ENCODE measurements around the gene FIBCD1. TPM values are rescaled to one million over a fixed set of nuclear protein-coding genes. Genes with fewer than 3 reads are reported as not detected.

Gene FIBCD1
- total RNA-seq, 1 experiment from 2014 or later, result 14.6 TPM

DNA sequence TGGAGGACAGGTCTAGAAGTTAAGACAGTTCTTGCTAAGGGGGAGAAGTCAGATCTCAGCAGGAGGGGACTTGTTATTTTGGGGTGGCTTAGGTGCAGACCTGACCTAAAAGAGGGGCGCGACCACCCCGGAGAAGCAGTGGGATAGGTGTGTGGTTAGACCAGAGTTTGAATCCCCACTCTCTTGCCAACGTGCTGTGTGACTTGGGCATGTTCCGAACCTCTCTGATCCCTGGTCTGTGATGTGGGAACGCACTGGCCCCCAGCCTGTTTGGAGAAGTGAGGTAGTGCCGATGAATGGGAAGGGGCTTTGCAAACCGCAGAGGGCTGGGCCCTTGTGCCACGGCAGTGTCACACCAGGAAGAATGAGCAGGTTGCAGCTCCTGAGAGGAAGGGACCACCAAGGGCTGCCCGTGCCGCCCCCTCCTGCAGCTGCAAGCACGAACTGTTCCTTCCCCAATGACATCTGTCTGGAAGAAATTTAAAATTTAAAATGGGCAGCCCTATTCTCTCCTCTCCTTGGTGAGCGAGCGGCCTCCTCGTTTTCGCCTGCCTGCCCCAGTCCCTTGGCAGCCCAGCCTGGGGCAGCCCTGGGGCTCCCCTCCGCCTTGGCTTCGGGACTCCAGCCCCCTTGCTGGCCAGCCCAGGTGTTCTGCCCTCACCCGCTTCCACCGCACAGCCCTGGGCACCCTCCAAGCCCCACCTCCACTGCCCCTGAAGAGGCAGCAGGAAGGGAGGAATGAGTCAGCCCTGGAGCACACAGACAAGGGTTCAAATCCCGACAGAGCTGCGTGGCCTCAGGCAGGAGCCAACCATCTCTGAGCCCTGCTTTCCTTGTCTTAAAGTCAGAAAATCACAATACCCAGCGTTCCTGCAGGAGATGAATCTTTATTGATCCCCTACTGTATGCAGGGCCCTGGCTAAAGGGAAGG, 1.6 kb downstream of the FIBCD1 start:
- no peak for DNase-seq (ENCODE audit: extremely low read depth, low read depth)

DNA sequence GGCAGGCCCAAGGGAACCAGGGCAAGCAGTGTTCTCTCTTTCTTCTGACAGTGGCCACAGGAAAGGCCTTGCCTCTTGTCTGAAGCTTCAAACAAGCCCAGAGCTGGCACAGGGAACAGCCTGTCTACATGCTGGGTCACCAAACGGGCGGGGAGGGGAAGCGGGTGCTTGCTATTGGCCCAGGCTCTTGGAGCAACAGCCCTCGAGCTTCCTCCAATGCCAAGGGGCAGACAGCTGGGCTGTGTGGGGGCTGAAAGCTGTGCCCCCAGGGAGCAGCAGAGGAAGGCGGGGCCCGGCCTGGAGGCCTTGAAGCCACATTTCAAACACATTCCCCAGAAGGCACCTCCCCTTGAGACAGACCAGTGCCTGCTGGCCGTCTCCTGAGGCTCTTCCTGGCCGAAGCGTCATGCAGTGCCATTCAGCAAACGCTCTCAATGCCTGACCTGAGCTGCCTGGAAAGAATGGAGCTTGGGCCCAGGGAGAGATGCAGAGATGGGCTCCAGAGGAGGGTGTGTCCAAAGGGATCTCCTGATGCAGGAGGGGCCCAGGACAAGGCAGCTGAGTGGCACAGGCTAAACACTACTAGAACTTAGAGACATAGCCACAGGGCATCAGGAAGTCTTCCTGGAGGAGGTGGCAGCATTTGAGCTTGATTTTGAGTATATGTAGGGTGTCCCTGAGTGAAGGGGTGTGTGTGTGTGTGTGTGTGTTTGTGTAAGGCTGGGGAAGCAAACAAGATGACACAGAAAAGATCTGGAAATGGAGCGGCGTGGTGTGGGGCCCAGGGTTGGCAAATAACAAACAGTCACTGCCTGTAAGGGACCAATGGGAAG, 2.5 kb downstream of the FIBCD1 start:
- no peak for DNase-seq (ENCODE audit: extremely low read depth, low read depth)

DNA sequence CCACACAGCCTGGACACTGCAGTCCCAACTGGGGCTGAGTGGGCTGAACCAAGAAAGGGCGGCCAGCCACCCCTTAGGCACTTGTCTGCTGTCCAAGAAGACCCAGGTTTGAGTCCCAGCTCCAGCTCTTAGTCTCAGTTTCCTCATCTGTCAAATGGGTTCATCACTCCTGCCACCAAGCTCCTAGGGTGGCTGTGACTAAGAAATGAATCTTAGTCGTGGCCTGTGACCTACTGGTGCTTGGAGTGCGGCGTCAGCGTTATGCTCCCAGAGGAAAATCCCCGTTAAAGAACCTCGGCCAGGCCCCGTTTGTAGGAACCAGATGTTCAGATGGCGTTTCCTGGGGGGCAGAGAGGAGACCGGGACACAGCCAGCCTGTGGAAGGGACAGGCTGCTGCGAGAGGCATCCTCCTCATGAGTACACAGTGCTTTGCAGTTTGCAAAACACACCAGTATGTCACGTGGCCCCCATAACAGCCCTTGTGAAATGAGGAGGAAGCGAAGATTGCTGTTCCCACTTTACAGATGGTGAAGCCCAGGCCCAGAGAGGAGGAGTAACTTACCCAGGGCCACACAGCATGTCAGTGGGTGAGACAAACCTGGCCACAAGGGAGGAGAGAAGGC, 3.3 kb downstream of the FIBCD1 start:
- no peak for DNase-seq (ENCODE audit: extremely low read depth, low read depth)

DNA sequence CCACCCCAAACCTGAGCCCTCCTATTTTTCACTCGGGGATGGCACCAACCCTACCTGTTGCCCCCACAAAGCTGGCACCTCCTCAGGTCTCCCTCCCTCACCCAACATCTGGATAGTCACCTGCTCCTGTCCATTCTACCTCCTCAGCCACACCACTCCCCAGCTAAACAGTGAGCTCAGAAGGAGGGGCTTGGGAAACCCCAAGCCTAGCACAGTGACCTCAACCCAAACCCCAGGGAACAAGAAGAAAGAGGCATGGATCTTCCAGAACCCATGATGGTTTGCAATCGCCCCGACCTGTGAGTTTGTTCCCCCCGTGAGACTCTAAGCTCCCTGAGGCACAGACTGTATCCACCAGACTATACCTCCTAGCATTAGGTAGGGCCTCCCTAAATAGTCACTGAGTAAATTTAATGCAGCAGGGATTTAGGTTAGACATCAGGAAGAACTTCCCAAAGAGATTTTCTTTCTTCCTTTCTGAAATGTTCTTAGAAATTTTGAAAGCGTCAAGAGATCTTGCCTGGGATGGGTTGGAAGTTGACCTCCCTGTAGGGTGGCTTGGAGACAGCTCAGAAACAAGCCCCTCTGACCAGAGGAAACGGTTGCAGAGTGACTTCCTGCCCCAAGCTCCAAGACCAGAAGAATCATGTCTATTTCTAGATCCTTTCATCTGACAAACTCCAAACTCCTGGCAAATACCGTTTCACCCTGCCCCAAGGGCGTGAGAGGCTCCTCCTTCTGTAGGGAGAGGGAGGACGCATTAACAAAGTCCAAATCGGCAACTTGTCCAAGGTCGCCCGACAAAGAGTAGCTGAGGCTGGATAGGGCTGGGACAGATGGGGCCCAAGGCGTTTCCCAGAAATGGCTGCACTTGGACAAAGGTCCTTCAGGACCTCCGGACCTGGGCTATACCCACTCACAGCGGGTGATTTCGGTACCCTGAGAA, 4.1 kb downstream of the FIBCD1 start:
- no peak for DNase-seq (ENCODE audit: extremely low read depth, low read depth)

DNA sequence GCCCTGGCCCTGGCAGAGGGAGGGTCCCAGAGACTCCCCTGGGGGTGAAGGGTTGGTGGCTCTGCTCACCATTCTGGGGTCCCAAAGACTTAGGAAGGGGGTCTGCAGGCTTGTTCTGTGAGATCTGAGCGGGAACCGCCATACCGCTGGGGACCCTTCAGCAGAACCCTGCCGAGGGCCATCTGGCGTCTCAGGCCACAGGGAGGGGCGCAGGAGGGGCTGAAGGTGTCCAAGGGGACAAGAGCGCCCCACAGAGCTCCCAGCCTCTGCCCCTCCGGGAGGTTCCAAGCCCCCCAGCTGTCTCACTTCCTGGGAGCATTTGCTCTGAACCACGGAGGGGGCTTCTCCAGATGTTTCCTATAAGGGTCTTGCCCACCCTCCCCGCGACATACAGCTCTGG, 4.8 kb downstream of the FIBCD1 start:
- no peak for DNase-seq (ENCODE audit: extremely low read depth, low read depth)

DNA sequence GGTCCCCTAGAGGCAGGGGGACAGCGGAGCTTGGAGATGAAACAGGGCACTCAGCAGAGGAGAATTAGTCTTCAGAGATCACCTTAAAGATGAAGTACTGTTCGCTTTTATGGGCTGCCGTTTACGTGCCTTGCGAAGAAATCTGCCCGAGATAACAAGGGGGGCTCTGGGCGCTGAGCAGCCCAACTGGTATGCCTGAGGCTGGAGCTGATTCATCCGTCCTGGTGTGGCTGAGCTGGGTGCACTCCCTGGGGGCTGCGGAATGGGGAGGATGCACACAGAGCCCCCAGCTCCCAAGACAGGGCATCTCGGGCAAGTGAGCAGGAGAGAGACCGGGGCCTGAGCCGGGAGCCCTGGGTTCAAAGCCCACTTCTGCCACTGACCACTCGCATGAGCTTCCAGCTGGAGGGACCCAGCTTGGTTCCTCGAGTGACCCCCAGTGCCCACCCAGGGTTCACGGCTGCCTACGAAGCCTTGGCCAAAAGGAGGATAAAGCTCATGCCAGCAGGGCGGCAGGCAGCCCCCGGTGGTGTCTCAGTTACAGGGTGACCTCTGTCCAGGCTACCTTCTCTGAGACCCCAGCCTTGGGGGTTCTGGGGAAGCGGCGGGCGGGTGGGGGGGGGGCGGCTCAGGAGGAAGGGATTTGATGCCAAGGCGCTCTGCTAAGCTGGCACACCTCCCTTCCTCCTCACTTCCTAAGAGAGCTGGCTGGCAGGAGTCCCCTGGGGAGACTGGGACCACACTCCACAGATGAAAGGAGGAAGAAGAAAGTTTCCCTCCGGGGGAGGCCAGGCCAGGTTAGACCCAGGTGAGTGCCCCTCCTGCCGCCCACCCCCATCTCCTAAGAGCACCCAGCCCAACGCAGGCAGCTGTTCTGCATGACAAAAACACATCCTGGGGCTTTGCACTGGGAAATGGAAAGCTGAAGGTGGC, 5.7 kb downstream of the FIBCD1 start:
- DNase-seq (ENCODE audit: extremely low read depth, low read depth), result no peak

DNA sequence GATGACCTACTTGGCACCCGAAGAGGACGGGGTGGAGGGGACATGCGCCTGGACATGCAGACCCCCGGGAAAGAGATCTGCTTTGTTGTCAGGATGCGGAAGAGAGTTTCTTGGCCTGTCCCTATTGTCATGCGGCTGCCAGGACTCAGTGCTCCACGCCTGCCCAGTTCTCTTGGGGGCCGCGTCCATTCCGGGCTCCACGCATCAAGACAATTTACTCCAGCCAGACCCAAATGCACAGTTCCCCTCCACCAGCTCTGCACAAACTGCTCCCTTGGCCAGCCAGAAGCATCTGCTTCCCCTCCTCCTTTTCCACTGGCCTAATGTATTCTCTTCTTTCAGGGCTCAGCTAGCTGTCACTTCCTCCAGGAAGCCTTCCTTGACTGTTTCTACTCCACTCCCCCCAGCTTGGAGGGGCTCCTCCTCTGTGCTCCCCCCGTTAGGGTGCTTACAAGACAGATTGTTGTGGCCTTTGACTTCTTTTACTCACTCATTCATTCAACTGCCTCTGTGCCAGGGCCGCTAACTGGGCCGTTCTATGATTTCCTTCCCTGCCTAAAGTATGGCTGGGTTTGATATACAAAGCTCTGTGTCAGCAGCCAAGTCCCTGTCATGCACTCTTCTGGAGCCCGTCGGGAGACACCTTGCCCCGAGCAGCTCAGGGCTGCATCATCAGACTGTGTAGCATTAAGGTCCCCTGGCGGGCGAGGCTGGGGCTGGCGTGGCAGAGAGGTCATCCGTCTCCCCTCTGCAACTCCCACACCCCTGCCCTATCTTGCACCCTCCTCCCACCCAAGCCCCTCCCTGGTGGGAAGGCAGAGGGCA, 6.6 kb downstream of the FIBCD1 start:
- no peak for DNase-seq (ENCODE audit: extremely low read depth, low read depth)

DNA sequence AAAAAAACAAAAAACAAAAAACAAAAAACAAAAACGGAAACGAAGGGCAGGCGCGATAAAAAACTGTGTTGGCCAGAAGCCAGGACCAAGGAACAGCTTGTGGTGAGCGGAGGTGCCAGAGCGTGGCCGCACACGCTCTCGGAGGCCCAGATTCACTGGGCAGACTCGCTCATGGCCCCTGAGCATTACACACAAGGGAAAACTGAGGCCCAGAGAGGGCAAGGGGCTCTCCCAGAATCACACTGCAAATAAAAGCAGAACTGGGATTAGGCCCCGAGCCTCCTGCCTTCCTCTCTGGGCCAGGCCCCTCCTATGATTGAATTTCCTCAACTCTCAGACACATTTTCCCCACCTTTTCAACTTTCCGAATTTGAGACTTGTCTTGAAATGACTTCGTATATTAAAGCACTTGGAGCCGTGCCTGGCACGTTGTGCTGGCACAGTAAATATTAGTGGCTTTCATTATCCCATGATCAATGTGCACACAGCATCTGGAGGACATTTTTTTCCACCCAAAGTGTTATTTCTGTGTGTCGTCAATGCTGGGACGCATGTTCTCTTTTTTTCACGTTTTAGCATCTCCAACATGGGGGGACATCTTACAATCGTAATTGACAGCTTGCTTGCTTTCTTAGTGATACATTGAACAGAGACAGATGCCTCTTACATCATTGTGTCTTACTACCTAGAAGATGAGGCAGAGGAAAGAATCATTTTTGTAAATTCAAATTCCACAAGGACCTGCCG, 7.4 kb downstream of the FIBCD1 start:
- DNase-seq (ENCODE audit: extremely low read depth, low read depth), result no peak

DNA sequence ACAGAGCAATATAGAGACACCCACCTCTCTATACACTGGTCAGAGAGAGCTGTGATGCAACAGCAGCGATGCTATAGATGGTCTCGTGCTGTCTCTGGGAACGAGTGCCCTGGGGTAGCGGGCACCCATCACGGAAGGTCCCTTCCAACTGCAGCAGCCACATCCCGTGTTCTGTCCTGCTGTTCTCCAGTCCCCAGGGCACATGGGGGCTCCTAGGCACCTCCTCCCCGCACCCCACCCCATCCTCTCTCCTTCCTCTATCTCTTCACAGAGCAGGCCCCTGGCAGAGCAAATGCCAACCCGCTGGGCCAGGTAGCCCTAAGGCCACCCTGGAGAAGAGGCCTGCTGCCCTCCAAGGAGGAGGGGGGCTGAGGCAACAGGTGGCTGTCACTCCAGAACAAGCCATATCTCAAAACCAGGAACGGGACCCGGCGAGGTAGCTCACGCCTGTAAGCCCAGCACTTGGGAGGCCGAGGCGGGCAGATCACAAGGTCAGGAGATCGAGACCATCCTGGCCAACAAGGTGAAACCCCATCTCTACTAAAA, 8.2 kb downstream of the FIBCD1 start:
- DNase-seq (ENCODE audit: extremely low read depth, low read depth), result no peak

- no peak for DNase-seq (ENCODE audit: extremely low read depth, low read depth)
Observed at GRCh38 chr9:130930132-130930803, 8.8 kb downstream of the FIBCD1 start.

DNA sequence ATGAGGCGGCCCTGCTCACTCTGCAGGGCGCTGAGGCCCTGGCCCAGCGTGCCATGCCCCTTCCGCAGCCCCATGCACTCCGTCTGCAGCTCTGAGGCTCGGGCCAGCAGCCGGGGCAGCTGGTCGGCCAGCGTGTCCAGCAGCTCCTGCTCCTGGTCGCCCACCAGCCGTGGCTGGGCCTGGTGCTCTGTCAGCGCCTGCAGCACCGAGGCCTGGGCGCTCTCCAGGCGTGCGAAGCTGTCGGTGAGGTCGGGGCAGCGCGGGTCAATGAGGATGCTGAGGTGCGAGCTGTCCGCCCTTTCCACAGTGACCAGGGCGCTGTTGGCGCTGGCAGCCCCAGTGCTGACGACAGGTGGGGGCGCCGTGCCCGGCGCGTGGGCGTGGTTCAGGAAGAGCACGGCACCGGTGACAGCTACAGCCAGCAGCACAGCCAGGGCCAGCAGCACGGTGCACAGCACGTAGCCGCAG, 9.4 kb downstream of the FIBCD1 start:
- DNase-seq (ENCODE audit: extremely low read depth, low read depth), result no peak

DNA sequence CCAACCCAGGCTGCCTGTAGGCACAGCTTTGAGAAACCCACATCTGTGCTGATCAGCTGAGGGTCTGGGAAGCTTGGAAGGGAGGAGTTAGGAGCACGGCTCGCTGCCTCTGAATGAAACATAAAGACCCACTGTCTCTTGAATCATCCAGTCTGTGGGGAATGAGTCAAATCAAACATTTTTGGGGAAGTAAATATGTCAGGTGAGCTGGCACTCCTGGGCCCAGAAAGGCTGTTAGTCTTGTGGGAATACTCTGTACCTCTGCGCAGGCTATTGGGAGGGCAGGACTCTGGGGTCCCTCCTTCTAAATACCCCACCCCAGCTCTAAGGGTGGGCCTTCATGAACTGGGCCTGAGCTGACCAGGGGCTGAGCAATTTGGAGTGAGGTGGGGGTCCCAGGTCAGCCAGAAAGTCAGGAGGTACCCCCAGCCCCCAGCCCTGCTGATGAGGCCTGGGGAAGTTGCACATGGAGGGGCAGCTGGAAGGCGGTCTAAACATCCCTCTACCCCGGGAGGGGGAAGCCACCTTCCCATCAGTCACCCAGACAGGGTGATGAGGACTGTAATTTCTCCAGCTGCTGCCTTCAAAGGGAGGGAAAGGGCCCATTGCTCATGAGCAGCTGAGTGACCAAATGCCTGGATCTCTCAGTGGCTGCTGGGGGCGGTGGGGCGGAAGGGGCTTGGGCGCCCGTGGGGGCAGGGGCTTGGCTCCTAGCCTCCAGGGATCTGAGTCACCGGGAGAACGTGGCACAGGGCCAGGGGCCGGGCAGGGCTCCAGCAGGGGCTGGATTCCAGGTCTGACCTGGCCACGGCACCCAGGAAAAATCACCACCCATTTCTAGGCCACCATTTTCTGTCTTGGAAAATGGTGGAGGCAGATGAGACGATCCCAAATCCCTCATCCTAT, 10.8 kb downstream of the FIBCD1 start:
- no peak for DNase-seq (ENCODE audit: extremely low read depth, low read depth)

GRCh38 chr9:130927338-130927737, 11.7 kb downstream of the FIBCD1 start:
- no peak for DNase-seq (ENCODE audit: extremely low read depth, low read depth)

DNA sequence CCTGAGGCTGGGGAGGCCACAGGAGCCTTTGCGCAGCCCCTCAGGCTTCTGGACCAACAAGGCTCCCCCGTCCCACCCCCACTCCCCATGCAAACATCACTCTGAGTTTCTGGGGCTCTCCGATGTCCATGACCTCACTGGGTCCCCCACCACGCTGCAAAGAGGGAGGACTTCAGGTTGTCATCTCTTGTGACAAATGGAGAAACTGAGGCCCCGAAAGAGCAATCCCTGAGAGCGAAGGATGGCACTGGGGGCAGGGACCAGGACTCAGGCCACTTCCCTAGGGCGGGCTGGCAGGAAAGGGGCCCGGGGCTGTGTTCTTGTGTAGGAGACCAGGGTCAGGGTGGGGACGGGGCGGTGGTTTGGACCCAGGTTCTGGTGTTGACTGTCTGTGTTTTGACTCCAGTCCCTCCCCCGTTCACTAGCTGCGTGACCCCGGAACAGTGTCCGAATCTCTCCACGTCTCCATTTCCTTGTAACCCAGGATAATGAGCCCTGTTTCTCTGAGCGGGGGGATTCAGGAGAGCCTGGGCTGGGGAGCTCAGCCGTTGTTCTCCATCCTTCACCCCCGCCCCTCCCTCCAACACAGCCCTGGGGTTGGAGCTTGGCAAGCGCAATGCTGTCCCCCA, 13.9 kb downstream of the FIBCD1 start:
- DNase-seq (ENCODE audit: extremely low read depth, low read depth), result no peak

GRCh38 chr9:130924448-130924788, 14.6 kb downstream of the FIBCD1 start:
- DNase-seq (ENCODE audit: extremely low read depth, low read depth), result no peak

Measured in NCI-H460 (cell line).